ENCODE results near the gene RNMT. TPM values are rescaled to one million over a fixed set of nuclear protein-coding genes. Genes with fewer than 3 reads are reported as not detected.
"Not testable (repeated sequence)": the region's sequence is repeated elsewhere in the genome, so short reads cannot be mapped to it uniquely, and the experiment has no call there.

RNMT gene
- total RNA-seq, result 100 to 1,000 TPM; 128 to 130 TPM
- polyA plus RNA-seq (2013, experiment 1 of 2), result 27.7 TPM
- polyA plus RNA-seq (2013, experiment 2 of 2), result 28.7 TPM
- total RNA-seq, result 77.9 to 283 (median 131) reads per million in 172 experiments

GRCh38 chr18:13726232-13726971 lies at the start of gene RNMT, which contains the start of gene FAM210A:
TSS of gene RNMT (plus strand) at chr18:13726673. CDS start at chr18:13731518, 4,845 bp downstream.
TSS of gene FAM210A (minus strand) at chr18:13726558. CDS start at chr18:13682077, 44,481 bp downstream.
- Mint-ChIP-seq H3K4me1 (ENCODE audit: low read depth) (peaks cover 74% of the 10 kb centered on the region), H3K36me3 (ENCODE audit: low read depth) (peaks cover 21% of the 10 kb centered on the region), H3K27me3 (no peaks in the 10 kb centered on the region), H3K4me3 (peak within 1 kb of the TSS; percentile 89), H3K9me3 (no peaks in the 10 kb centered on the region), H3K27ac (peak within 1 kb of the TSS; percentile 84)
- intact Hi-C loops (cut with DNase I, micrococcal nuclease), result loop anchor here (2.0 to 10.0 kb wide), 11 partner anchors 344 to 1882 kb away; partner anchors contain the start of genes CEP192 (in 1 of the 2), CEP76 (in 1 of the 2), PSMG2 (in 1 of the 2) and PTPN2 (in 1 of the 2)
- H3K4me3 ChIP-seq (ENCODE audit: low read length), result peak within 1 kb of the TSS; percentile 89
- no peaks in the 10 kb centered on the region for H3K9me3 ChIP-seq (ENCODE audit: control insufficient read depth in 1 of 2, insufficient read depth in 1 of 2, low read length in 2 of 2)
- DNase-seq (peak; percentile 85 to 98 (median 92)), ATAC-seq (ENCODE audit: poor library complexity) (peak; percentile 92)
- ChIA-PET CTCF (interaction anchor here (0.8 to 1.1 kb wide), 2 partner anchors 8 to 167 kb away, joined by 3 read pairs; no protein-coding TSS in a partner anchor), POLR2A (interaction anchor here (0.6 to 2.3 kb wide), 13 partner anchors 9 to 1876 kb away, joined by 3 to 8 read pairs (median 3); partner anchors contain the start of genes AFG3L2, CHMP1B, PTPN2 and SEH1L)
- H3K27me3 ChIP-seq (ENCODE audit: control insufficient read depth in 1 of 2, insufficient read depth in 2 of 2, low read length in 2 of 2), result no peaks in the 10 kb centered on the region
- peak within 1 kb of the TSS; percentile 86 to 91 for H3K27ac ChIP-seq (ENCODE audit: low read depth in 1 of 2, low read length in 2 of 2)
- peaks cover 3% of the 10 kb centered on the region for H3K36me3 ChIP-seq (ENCODE audit: insufficient read depth, low read length)
- TF ChIP-seq, protein P1, sequence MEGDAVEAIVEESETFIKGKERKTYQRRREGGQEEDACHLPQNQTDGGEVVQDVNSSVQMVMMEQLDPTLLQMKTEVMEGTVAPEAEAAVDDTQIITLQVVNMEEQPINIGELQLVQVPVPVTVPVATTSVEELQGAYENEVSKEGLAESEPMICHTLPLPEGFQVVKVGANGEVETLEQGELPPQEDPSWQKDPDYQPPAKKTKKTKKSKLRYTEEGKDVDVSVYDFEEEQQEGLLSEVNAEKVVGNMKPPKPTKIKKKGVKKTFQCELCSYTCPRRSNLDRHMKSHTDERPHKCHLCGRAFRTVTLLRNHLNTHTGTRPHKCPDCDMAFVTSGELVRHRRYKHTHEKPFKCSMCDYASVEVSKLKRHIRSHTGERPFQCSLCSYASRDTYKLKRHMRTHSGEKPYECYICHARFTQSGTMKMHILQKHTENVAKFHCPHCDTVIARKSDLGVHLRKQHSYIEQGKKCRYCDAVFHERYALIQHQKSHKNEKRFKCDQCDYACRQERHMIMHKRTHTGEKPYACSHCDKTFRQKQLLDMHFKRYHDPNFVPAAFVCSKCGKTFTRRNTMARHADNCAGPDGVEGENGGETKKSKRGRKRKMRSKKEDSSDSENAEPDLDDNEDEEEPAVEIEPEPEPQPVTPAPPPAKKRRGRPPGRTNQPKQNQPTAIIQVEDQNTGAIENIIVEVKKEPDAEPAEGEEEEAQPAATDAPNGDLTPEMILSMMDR (IDR thresholded peaks at IDR 0.05), result no peak
- H3K4me1 ChIP-seq (ENCODE audit: insufficient read depth, low read length), result peaks cover 33% of the 10 kb centered on the region

GRCh38 chr18:13677350-13677749 lies 49.1 kb upstream of the RNMT start:
- H3K9me3 Mint-ChIP-seq; H3K36me3 ChIP-seq (ENCODE audit: insufficient read depth, low read length); H3K4me1 ChIP-seq (ENCODE audit: insufficient read depth, low read length); ATAC-seq (ENCODE audit: poor library complexity); H3K27me3 ChIP-seq (ENCODE audit: control insufficient read depth in 1 of 2, insufficient read depth in 2 of 2, low read length in 2 of 2); CTCF ChIA-PET; H3K27ac ChIP-seq (ENCODE audit: low read depth in 1 of 2, low read length in 2 of 2); H3K4me3 Mint-ChIP-seq; POLR2A ChIA-PET; H3K9me3 ChIP-seq (ENCODE audit: control insufficient read depth in 1 of 2, insufficient read depth in 1 of 2, low read length in 2 of 2); H3K4me1 Mint-ChIP-seq (ENCODE audit: low read depth); intact Hi-C loops (cut with DNase I, micrococcal nuclease); H3K4me3 ChIP-seq (ENCODE audit: low read length); DNase-seq; H3K27ac Mint-ChIP-seq; H3K27me3 Mint-ChIP-seq: not testable (repeated sequence)
- peaks cover 13% of the 10 kb centered on the region for H3K36me3 Mint-ChIP-seq (ENCODE audit: low read depth)

- Histone ChIP-seq H3K36me3 (ENCODE audit: insufficient read depth, low read length) (no peaks in the 10 kb centered on the region), H3K4me1 (ENCODE audit: insufficient read depth, low read length) (no peaks in the 10 kb centered on the region), H3K9me3 (ENCODE audit: control insufficient read depth in 1 of 2, insufficient read depth in 1 of 2, low read length in 2 of 2) (no peaks in the 10 kb centered on the region), H3K4me3 (ENCODE audit: low read length) (no peak overlapping the region), H3K27ac (ENCODE audit: low read depth in 1 of 2, low read length in 2 of 2) (no peak overlapping the region), H3K27me3 (ENCODE audit: control insufficient read depth in 1 of 2, insufficient read depth in 2 of 2, low read length in 2 of 2) (no peaks in the 10 kb centered on the region)
- Mint-ChIP-seq H3K36me3 (ENCODE audit: low read depth) (peaks cover 22% of the 10 kb centered on the region), H3K4me3 (no peak overlapping the region), H3K9me3 (no peaks in the 10 kb centered on the region), H3K4me1 (ENCODE audit: low read depth) (peaks cover 15% of the 10 kb centered on the region), H3K27ac (no peak overlapping the region), H3K27me3 (no peaks in the 10 kb centered on the region)
- TF ChIP-seq, protein P1 (IDR thresholded peaks at IDR 0.05), result no peak
- POLR2A ChIA-PET, result no interaction called here
- peak in 4 of 14 experiments; percentile 10 to 34 (median 14) for DNase-seq
- intact Hi-C loops (cut with DNase I, micrococcal nuclease), result no loop called here
- ATAC-seq (ENCODE audit: poor library complexity), result no peak
- CTCF ChIA-PET, result no interaction called here
Measured at GRCh38 chr18:13680612-13681011, 45.9 kb upstream of the RNMT start.

Data from CD4-positive, alpha-beta T cell (primary cell).